HG02678 (cell line): Measurements from ENCODE around the gene SEC14L2.
"Not testable (repeated sequence)": the region's sequence is repeated elsewhere in the genome, so short reads cannot be mapped to it uniquely, and the experiment has no call there.

Experiments
- ATAC-seq: cut with Tn5 transposase; IDR thresholded peaks from one replicate; pipeline ENCODE4 v1.9.1; 2021; ENCODE audit warnings: mild to moderate bottlenecking, moderate library complexity; ENCODE audit not compliant: unreplicated experiment

SEC14L2 gene

GRCh38 chr22:30447656-30448055 is 50.8 kb downstream of the SEC14L2 start:
- no peak for ATAC-seq

GRCh38 chr22:30451488-30451887 is 54.7 kb downstream of the SEC14L2 start:
- ATAC-seq = not testable (repeated sequence)

- no peak for ATAC-seq
Measured at GRCh38 chr22:30452861-30453260, 56.0 kb downstream of the SEC14L2 start.

GRCh38 chr22:30453731-30454510 is 57.1 kb downstream of the SEC14L2 start:
- no peak for ATAC-seq

GRCh38 chr22:30455075-30455840 is 58.4 kb downstream of the SEC14L2 start:
- no peak for ATAC-seq

GRCh38 chr22:30457981-30458380 is 61.2 kb downstream of the SEC14L2 start:
- no peak for ATAC-seq

GRCh38 chr22:30459181-30460052 is 62.6 kb downstream of the SEC14L2 start:
- ATAC-seq = no peak

- no peak for ATAC-seq
Measured at GRCh38 chr22:30460147-30460546, 63.3 kb downstream of the SEC14L2 start.

- ATAC-seq = not testable (repeated sequence)
Measured at GRCh38 chr22:30460555-30460954, 63.7 kb downstream of the SEC14L2 start.

GRCh38 chr22:30469165-30469564 is 72.3 kb downstream of the SEC14L2 start:
- no peak for ATAC-seq

- no peak for ATAC-seq
Measured at GRCh38 chr22:30470655-30471054, 73.8 kb downstream of the SEC14L2 start.

GRCh38 chr22:30471616-30472318 is 74.9 kb downstream of the SEC14L2 start, which contains the start of gene SEC14L3:
Gene SEC14L3, minus strand, starts transcription at chr22:30472017. Its CDS starts 59 bp downstream, at chr22:30471958.
- ATAC-seq = no peak

- ATAC-seq = no peak
Measured at GRCh38 chr22:30472994-30473720, 76.3 kb downstream of the SEC14L2 start.

- ATAC-seq = no peak
Measured at GRCh38 chr22:30474121-30474520, 77.3 kb downstream of the SEC14L2 start.
